H1 (cell line): ENCODE data around the gene TBX2. TPM values are rescaled to one million over a fixed set of nuclear protein-coding genes. Genes with fewer than 3 reads are reported as not detected.

ENCODE experiments used
- CHD1 ChIP-seq: IDR thresholded peaks from 2 replicates; pipeline ENCODE4 v1.6.1; 2012; ENCODE audit warnings: low read depth, low read length, improper control_type of control experiment
- JUN ChIP-seq: IDR thresholded peaks from 2 replicates; pipeline ENCODE4 v1.6.1; 2011; ENCODE audit warnings: low read depth, mild to moderate bottlenecking, improper control_type of control experiment, low read length
- TAF7 ChIP-seq: optimal IDR thresholded peaks from 2 replicates; pipeline ENCODE3; 2011; ENCODE audit warnings: low read depth, mild to moderate bottlenecking, inconsistent platforms, low read length, moderate library complexity, borderline replicate concordance
- polyA plus RNA-seq, 7 experiments: library from polyadenylated mRNA; depleted of rRNA in 3 of 7; stranded (reverse) in 5 of 7; unstranded in 2 of 7; fragments of >200 nt in 5 of 7; fragments of 200-250 nt in 2 of 7; gene quantifications; 1 replicate in 5 of 7; 2 replicates in 1 of 7; 4 replicates in 1 of 7; pipeline versions ENCODE4 v1.2.1 to v1.2.3, GENCODE V29; 2011 to 2013; ENCODE audit warnings: missing spikeins in 2 of 7, mixed read lengths in 2 of 7
- total RNA-seq: library from RNA; stranded (reverse); fragmentation: NEBNext Ultra II Directional; extraction: Animal tissue kit (Norgen Biotek cat#: 25700); gene quantifications from 2 replicates; pipeline ENCODE4 v1.2.1, GENCODE V29; 2021
- TF ChIP-seq, protein P1 (sequence below), 3 experiments: IDR thresholded peaks; 1 replicate in 2 of 3; 2 replicates in 1 of 3; pipeline versions ENCODE4 v1.5.1 to v1.6.1; 2011; ENCODE audit warnings: low read length in 3 of 3, mild to moderate bottlenecking in 3 of 3, inconsistent platforms in 2 of 3, low read depth in 1 of 3, moderate library complexity in 1 of 3; ENCODE audit not compliant: insufficient read depth in 1 of 3; ENCODE audit errors: control extremely low read depth in 1 of 3

Gene TBX2
- total and polyA plus RNA-seq, 2 of the 8 experiments (the other 6 are each of a cell fraction or from before 2014, with no cell fraction given) = not detected

- TF ChIP-seq JUN = no peak
- no peak for TF ChIP-seq TAF7
- no peak for TF ChIP-seq CHD1
- TF ChIP-seq, protein P1, sequence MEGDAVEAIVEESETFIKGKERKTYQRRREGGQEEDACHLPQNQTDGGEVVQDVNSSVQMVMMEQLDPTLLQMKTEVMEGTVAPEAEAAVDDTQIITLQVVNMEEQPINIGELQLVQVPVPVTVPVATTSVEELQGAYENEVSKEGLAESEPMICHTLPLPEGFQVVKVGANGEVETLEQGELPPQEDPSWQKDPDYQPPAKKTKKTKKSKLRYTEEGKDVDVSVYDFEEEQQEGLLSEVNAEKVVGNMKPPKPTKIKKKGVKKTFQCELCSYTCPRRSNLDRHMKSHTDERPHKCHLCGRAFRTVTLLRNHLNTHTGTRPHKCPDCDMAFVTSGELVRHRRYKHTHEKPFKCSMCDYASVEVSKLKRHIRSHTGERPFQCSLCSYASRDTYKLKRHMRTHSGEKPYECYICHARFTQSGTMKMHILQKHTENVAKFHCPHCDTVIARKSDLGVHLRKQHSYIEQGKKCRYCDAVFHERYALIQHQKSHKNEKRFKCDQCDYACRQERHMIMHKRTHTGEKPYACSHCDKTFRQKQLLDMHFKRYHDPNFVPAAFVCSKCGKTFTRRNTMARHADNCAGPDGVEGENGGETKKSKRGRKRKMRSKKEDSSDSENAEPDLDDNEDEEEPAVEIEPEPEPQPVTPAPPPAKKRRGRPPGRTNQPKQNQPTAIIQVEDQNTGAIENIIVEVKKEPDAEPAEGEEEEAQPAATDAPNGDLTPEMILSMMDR (IDR thresholded peaks at IDR 0.05; ENCODE audit: control extremely low read depth in 1 of 3, insufficient read depth in 1 of 3, low read depth in 1 of 3, low read length in 3 of 3) = peak in 2 of 3 experiments; percentile 27 to 43; a peak in 2 of 4 replicates
Observed at GRCh38 chr17:61450641-61451537, 51.2 kb downstream of the TBX2 start (continued).
